K562 (cell line): ENCODE data around the gene CPE. TPM values are rescaled to one million over a fixed set of nuclear protein-coding genes. Genes with fewer than 3 reads are reported as not detected.

ENCODE experiments used
- FOXP1 ChIP-seq: sonication (generic); formaldehyde crosslinking; IDR thresholded peaks from 2 replicates; pipeline ENCODE4 v1.8.0; 2022; ENCODE audit warnings: mild to moderate bottlenecking, missing genetic modification reagents
- KDM2B ChIP-seq: fragments of 250-450 bp; sonication (Bioruptor Pico); IDR thresholded peaks from 2 replicates; pipeline ENCODE4 v1.8.0; 2021; ENCODE audit warnings: mild to moderate bottlenecking, moderate library complexity
- NCOA1 ChIP-seq: fragments of 450-650 bp; IDR thresholded peaks from 2 replicates; pipeline ENCODE4 v1.6.1; 2016; ENCODE audit warnings: low read depth
- POLR2B ChIP-seq: fragments of 450-650 bp; IDR thresholded peaks from 2 replicates; pipeline ENCODE4 v1.6.1; 2018; ENCODE audit warnings: low read depth; ENCODE audit not compliant: partially characterized antibody
- POU5F1 ChIP-seq: fragments of 150-350 bp; IDR thresholded peaks from 2 replicates; pipeline ENCODE4 v1.6.1; 2014; ENCODE audit warnings: borderline replicate concordance, low read length, low read depth, mild to moderate bottlenecking; ENCODE audit not compliant: partially characterized antibody
- RAD21 ChIP-seq, 2 experiments: fragments of 250-450 bp in 1 of 2; fragments of 450-650 bp in 1 of 2; sonication (Bioruptor Pico) in 1 of 2; formaldehyde crosslinking in 1 of 2; IDR thresholded peaks in 1 of 2; conservative IDR thresholded peaks in 1 of 2; 2 replicates each; pipeline versions ENCODE4 v1.4.0 to v1.8.0; 2020 to 2022; ENCODE audit warnings: mild to moderate bottlenecking in 2 of 2, moderate library complexity in 1 of 2
- SMAD1 ChIP-seq: fragments of 150-350 bp; IDR thresholded peaks from 2 replicates; pipeline ENCODE4 v1.6.1; 2014; ENCODE audit warnings: low read length, low read depth; ENCODE audit not compliant: partially characterized antibody
- SMARCA4 ChIP-seq: fragments of 450-650 bp; IDR thresholded peaks from 2 replicates; pipeline ENCODE4 v1.6.1; 2016
- SMC3 ChIP-seq: conservative IDR thresholded peaks from 2 replicates; pipeline ENCODE4 v1.6.1; 2011; ENCODE audit warnings: low read depth, low read length, improper control_type of control experiment; ENCODE audit not compliant: insufficient read depth
- SREBF2 ChIP-seq: sonication (generic); formaldehyde crosslinking; IDR thresholded peaks from 2 replicates; pipeline ENCODE4 v1.4.0; 2020; ENCODE audit warnings: mild to moderate bottlenecking, missing genetic modification reagents
- SRF ChIP-seq, 2 experiments: fragments of 250-450, 450-650 bp in 1 of 2; sonication (Bioruptor Pico) in 1 of 2; sonication (generic) in 1 of 2; formaldehyde crosslinking; IDR thresholded peaks; 2 replicates each; pipeline versions ENCODE4 v1.5.0 to v1.5.1; 2020 to 2022; ENCODE audit warnings: mild to moderate bottlenecking in 1 of 2, missing genetic modification reagents in 1 of 2
- TEAD4 ChIP-seq, 2 experiments: sonication (generic) in 1 of 2; formaldehyde crosslinking in 1 of 2; IDR thresholded peaks; 2 replicates each; pipeline versions ENCODE4 v1.6.1 to v1.8.0; 2012 to 2022; ENCODE audit warnings: borderline replicate concordance in 1 of 2, inconsistent platforms in 1 of 2, low read length in 1 of 2, mild to moderate bottlenecking in 1 of 2, missing genetic modification reagents in 1 of 2
- YY1 ChIP-seq, 3 experiments: IDR thresholded peaks; 2 replicates each; pipeline ENCODE4 v1.6.1; 2011; ENCODE audit warnings: low read length in 2 of 3, mild to moderate bottlenecking in 2 of 3, moderate library complexity in 2 of 3, borderline replicate concordance in 1 of 3, control low read depth in 1 of 3, low read depth in 1 of 3; ENCODE audit not compliant: insufficient read depth in 3 of 3, insufficient replicate concordance in 2 of 3, control insufficient read depth in 1 of 3, insufficient read length in 1 of 3; ENCODE audit errors: extremely low read depth in 1 of 3
- ZNF143 ChIP-seq: sonication (generic); formaldehyde crosslinking; IDR thresholded peaks from 2 replicates; pipeline ENCODE4 v1.9.0; 2022; ENCODE audit warnings: mild to moderate bottlenecking, missing genetic modification reagents
- ZNF174 ChIP-seq: fragments of 250-450 bp; sonication (Bioruptor Pico); IDR thresholded peaks from 2 replicates; pipeline ENCODE4 v1.4.0; 2020; ENCODE audit warnings: mild to moderate bottlenecking
- ZNF695 ChIP-seq: fragments of 450-650 bp; formaldehyde crosslinking; IDR thresholded peaks from 2 replicates; pipeline ENCODE4 v1.4.0; 2020; ENCODE audit warnings: mild to moderate bottlenecking, moderate library complexity
- polyA plus RNA-seq, 8 experiments: library from polyadenylated mRNA; depleted of rRNA in 4 of 8; stranded (reverse) in 5 of 8; unstranded in 3 of 8; fragments of >200 nt; fragmentation: Nextera tagmentation in 2 of 8; fragmentation: Illumina TruSeq in 1 of 8; extraction: Ambion mirVana in 2 of 8; extraction: Trizol in 1 of 8; gene quantifications; 2 replicates each; pipeline versions ENCODE4 v1.2.1 to v1.2.3, GENCODE V29; 2011 to 2014; ENCODE audit warnings: inconsistent platforms in 1 of 8, missing spikeins in 1 of 8
- total RNA-seq, 7 experiments: library from RNA; depleted of rRNA in 6 of 7; stranded (reverse); fragments of >200 nt in 6 of 7; fragmentation: Illumina TruSeq in 2 of 7; extraction: Trizol in 2 of 7; gene quantifications; 2 replicates each; pipeline versions ENCODE4 v1.2.1 to v1.2.3, GENCODE V29; 2011 to 2021; ENCODE audit warnings: low replicate concordance in 1 of 7
- TF ChIP-seq, protein P1 (sequence below): fragments of 450-650 bp; IDR thresholded peaks from 2 replicates; pipeline ENCODE4 v1.6.1; 2014; ENCODE audit warnings: low read depth, mild to moderate bottlenecking, moderate library complexity, borderline replicate concordance
- TF ChIP-seq, protein P2 (sequence below): fragments of 250-450 bp; sonication (Bioruptor Pico); IDR thresholded peaks from 2 replicates; pipeline ENCODE4 v1.4.0; 2020; ENCODE audit warnings: mild to moderate bottlenecking, moderate library complexity, borderline replicate concordance
- TF ChIP-seq, protein P3 (sequence below): sonication (generic); formaldehyde crosslinking; IDR thresholded peaks from 2 replicates; pipeline ENCODE4 v1.8.0; 2022; ENCODE audit warnings: missing genetic modification reagents, mild to moderate bottlenecking, moderate library complexity, borderline replicate concordance
- TF ChIP-seq, protein P4 (sequence below): fragments of 200-400 bp; formaldehyde crosslinking; IDR thresholded peaks from 2 replicates; pipeline ENCODE4 v1.6.1; 2017; ENCODE audit warnings: mild to moderate bottlenecking, low read depth, low read length, moderate library complexity

CPE gene
- total and polyA plus RNA-seq, 9 of the 15 experiments (the other 6 are each of a cell fraction or from before 2014, with no cell fraction given): 0.04 to 0.16 (median 0.06) TPM; not detected in 4

DNA sequence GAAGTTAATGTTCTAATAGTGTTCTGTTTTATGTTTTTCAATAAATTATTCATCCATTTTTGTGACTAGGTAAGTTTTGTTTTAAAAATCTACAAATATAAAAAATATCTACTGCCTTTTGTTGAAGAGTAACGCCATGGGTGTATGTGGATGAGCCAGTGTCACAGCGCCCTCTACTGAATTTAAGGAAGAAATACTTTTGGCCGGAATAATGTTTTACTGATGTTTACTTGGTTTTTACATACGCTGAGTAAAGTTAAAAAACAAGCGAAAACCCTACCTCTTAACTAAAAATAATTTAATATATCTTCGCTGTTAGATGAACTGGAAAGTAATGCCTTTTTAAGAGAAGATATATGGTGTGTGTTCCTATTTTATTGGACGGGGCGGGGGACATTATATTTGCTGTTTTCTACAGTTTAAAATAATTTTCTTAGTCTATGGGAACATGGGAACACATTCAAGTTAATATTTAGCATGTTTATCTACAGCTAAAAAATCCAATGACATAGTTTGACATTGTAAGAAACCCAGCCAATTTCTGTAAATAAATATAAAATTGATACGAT is 86.1 kb downstream of the CPE start (continued):
- TF ChIP-seq, protein P1, sequence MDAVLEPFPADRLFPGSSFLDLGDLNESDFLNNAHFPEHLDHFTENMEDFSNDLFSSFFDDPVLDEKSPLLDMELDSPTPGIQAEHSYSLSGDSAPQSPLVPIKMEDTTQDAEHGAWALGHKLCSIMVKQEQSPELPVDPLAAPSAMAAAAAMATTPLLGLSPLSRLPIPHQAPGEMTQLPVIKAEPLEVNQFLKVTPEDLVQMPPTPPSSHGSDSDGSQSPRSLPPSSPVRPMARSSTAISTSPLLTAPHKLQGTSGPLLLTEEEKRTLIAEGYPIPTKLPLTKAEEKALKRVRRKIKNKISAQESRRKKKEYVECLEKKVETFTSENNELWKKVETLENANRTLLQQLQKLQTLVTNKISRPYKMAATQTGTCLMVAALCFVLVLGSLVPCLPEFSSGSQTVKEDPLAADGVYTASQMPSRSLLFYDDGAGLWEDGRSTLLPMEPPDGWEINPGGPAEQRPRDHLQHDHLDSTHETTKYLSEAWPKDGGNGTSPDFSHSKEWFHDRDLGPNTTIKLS: no peak
- TF ChIP-seq, protein P2, sequence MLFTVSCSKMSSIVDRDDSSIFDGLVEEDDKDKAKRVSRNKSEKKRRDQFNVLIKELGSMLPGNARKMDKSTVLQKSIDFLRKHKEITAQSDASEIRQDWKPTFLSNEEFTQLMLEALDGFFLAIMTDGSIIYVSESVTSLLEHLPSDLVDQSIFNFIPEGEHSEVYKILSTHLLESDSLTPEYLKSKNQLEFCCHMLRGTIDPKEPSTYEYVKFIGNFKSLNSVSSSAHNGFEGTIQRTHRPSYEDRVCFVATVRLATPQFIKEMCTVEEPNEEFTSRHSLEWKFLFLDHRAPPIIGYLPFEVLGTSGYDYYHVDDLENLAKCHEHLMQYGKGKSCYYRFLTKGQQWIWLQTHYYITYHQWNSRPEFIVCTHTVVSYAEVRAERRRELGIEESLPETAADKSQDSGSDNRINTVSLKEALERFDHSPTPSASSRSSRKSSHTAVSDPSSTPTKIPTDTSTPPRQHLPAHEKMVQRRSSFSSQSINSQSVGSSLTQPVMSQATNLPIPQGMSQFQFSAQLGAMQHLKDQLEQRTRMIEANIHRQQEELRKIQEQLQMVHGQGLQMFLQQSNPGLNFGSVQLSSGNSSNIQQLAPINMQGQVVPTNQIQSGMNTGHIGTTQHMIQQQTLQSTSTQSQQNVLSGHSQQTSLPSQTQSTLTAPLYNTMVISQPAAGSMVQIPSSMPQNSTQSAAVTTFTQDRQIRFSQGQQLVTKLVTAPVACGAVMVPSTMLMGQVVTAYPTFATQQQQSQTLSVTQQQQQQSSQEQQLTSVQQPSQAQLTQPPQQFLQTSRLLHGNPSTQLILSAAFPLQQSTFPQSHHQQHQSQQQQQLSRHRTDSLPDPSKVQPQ (CRISPR knock-in tag): no peak
- TF ChIP-seq TEAD4 (IDR thresholded peaks at IDR 0.05; ENCODE audit: low read length) (no peak), TEAD4 (CRISPR knock-in tag; IDR thresholded peaks at IDR 0.05; ENCODE audit: borderline replicate concordance) (no peak), KDM2B (no peak), POU5F1 (no peak), ZNF143 (CRISPR knock-in tag) (no peak), ZNF174 (CRISPR knock-in tag) (no peak), RAD21 (CRISPR knock-in tag; conservative IDR thresholded peaks at IDR 0.05 in 1 of 2, IDR thresholded peaks at IDR 0.05 in 1 of 2) (peak; percentile 85 to 93), SREBF2 (CRISPR knock-in tag) (no peak), FOXP1 (CRISPR knock-in tag) (no peak), SMAD1 (no peak), SMC3 (peak; percentile 48; the same call in 1 of the 2 replicates), NCOA1 (no peak), ZNF695 (no peak), SRF (CRISPR knock-in tag; IDR thresholded peaks at IDR 0.05) (no peak), POLR2B (no peak), SMARCA4 (no peak), YY1 (IDR thresholded peaks at IDR 0.05; ENCODE audit: borderline replicate concordance in 1 of 3, control insufficient read depth in 1 of 3, extremely low read depth in 1 of 3, insufficient read depth in 3 of 3, insufficient read length in 1 of 3, insufficient replicate concordance in 2 of 3, low read depth in 1 of 3, low read length in 2 of 3) (no peak)
- TF ChIP-seq, protein P3, sequence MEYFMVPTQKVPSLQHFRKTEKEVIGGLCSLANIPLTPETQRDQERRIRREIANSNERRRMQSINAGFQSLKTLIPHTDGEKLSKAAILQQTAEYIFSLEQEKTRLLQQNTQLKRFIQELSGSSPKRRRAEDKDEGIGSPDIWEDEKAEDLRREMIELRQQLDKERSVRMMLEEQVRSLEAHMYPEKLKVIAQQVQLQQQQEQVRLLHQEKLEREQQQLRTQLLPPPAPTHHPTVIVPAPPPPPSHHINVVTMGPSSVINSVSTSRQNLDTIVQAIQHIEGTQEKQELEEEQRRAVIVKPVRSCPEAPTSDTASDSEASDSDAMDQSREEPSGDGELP (CRISPR knock-in tag): no peak
- TF ChIP-seq, protein P4, sequence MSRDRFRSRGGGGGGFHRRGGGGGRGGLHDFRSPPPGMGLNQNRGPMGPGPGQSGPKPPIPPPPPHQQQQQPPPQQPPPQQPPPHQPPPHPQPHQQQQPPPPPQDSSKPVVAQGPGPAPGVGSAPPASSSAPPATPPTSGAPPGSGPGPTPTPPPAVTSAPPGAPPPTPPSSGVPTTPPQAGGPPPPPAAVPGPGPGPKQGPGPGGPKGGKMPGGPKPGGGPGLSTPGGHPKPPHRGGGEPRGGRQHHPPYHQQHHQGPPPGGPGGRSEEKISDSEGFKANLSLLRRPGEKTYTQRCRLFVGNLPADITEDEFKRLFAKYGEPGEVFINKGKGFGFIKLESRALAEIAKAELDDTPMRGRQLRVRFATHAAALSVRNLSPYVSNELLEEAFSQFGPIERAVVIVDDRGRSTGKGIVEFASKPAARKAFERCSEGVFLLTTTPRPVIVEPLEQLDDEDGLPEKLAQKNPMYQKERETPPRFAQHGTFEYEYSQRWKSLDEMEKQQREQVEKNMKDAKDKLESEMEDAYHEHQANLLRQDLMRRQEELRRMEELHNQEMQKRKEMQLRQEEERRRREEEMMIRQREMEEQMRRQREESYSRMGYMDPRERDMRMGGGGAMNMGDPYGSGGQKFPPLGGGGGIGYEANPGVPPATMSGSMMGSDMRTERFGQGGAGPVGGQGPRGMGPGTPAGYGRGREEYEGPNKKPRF: no peak
